HG03439 (cell line): ENCODE measurements around the gene BCL6.

ENCODE experiments used
- ATAC-seq: cut with Tn5 transposase; IDR thresholded peaks from one replicate; pipeline ENCODE4 v1.9.1; 2021; ENCODE audit warnings: mild to moderate bottlenecking, moderate library complexity; ENCODE audit not compliant: unreplicated experiment

The BCL6 gene

GRCh38 chr3:187719628-187720336 is 25.5 kb downstream of the BCL6 start:
- no peak for ATAC-seq

- ATAC-seq, result no peak
Observed at GRCh38 chr3:187718802-187719201, 26.5 kb downstream of the BCL6 start.

- no peak for ATAC-seq
Observed at GRCh38 chr3:187717572-187717971, 27.7 kb downstream of the BCL6 start.

- ATAC-seq, result peak; percentile 82
Observed at GRCh38 chr3:187714404-187714979, 30.8 kb downstream of the BCL6 start.

GRCh38 chr3:187713504-187713903 is 31.8 kb downstream of the BCL6 start:
- ATAC-seq, result no peak

GRCh38 chr3:187709155-187709554 is 36.1 kb downstream of the BCL6 start:
- ATAC-seq, result no peak

- no peak for ATAC-seq
Observed at GRCh38 chr3:187708696-187709095, 36.6 kb downstream of the BCL6 start.

GRCh38 chr3:187706971-187707370 is 38.3 kb downstream of the BCL6 start:
- ATAC-seq, result no peak

- ATAC-seq, result no peak
Observed at GRCh38 chr3:187705164-187705563, 40.1 kb downstream of the BCL6 start.

- ATAC-seq, result no peak
Observed at GRCh38 chr3:187702507-187703033, 42.7 kb downstream of the BCL6 start, which contains the start of gene RTP2. Gene RTP2, minus strand, starts transcription at chr3:187702557. Its CDS starts 429 bp downstream, at chr3:187702128.

GRCh38 chr3:187700249-187700648 is 45.0 kb downstream of the BCL6 start:
- no peak for ATAC-seq

- ATAC-seq, result no peak
Observed at GRCh38 chr3:187698499-187699399, 46.5 kb downstream of the BCL6 start.

GRCh38 chr3:187696021-187696420 is 49.2 kb downstream of the BCL6 start:
- ATAC-seq, result no peak

- ATAC-seq, result no peak
Observed at GRCh38 chr3:187695449-187695848, 49.8 kb downstream of the BCL6 start.

GRCh38 chr3:187694801-187695200 is 50.5 kb downstream of the BCL6 start:
- ATAC-seq, result no peak

GRCh38 chr3:187693431-187693830 is 51.8 kb downstream of the BCL6 start:
- ATAC-seq, result no peak

GRCh38 chr3:187689984-187690383 is 55.3 kb downstream of the BCL6 start:
- no peak for ATAC-seq

GRCh38 chr3:187686621-187687273 is 58.5 kb downstream of the BCL6 start:
- no peak for ATAC-seq

GRCh38 chr3:187685948-187686347 is 59.3 kb downstream of the BCL6 start:
- no peak for ATAC-seq

- no peak for ATAC-seq
Observed at GRCh38 chr3:187684880-187685279, 60.4 kb downstream of the BCL6 start.

GRCh38 chr3:187684444-187684843 is 60.8 kb downstream of the BCL6 start:
- ATAC-seq, result no peak
